Measurements from ENCODE around the gene IQCH. TPM values are rescaled to one million over a fixed set of nuclear protein-coding genes. Genes with fewer than 3 reads are reported as not detected.
"Not testable (repeated sequence)": the region's sequence is repeated elsewhere in the genome, so short reads cannot be mapped to it uniquely, and the experiment has no call there.

The IQCH gene
- total and polyA plus RNA-seq, 8 donors: 1.4 to 3.4 (median 2.8) TPM

DNA sequence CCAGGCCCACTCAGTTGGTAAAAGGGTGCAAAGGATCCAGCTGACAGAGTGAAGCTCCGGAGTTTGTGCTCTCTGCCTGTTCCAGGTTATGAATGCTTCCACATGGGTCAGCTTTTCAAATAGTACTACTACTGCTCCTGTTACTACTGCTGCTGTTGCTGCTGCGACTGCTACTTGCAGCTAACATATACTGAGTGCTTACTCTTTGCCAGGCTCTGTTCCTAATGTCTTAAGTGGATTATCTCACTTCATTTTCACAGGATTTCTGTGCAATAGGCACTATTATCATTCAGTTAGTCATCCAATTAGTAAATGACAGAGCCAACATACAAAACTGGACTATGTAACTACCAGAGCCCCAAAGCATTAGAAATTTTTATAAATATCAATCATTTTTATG lies 106.5 kb downstream of the IQCH start:
- no peaks in the 10 kb centered on the region for H3K36me3 ChIP-seq
- no peak for DNase-seq
- no peak overlapping the region for H3K4me3 ChIP-seq
- H3K4me1 ChIP-seq: no peaks in the 10 kb centered on the region
- TF ChIP-seq, protein P1, sequence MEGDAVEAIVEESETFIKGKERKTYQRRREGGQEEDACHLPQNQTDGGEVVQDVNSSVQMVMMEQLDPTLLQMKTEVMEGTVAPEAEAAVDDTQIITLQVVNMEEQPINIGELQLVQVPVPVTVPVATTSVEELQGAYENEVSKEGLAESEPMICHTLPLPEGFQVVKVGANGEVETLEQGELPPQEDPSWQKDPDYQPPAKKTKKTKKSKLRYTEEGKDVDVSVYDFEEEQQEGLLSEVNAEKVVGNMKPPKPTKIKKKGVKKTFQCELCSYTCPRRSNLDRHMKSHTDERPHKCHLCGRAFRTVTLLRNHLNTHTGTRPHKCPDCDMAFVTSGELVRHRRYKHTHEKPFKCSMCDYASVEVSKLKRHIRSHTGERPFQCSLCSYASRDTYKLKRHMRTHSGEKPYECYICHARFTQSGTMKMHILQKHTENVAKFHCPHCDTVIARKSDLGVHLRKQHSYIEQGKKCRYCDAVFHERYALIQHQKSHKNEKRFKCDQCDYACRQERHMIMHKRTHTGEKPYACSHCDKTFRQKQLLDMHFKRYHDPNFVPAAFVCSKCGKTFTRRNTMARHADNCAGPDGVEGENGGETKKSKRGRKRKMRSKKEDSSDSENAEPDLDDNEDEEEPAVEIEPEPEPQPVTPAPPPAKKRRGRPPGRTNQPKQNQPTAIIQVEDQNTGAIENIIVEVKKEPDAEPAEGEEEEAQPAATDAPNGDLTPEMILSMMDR (IDR thresholded peaks at IDR 0.05): no peak
- no peaks in the 10 kb centered on the region for H3K9me3 ChIP-seq
- no peaks in the 10 kb centered on the region for H3K27me3 ChIP-seq
- intact Hi-C loops (cut with DNase I): no loop called here
- ATAC-seq: no peak
- H3K27ac ChIP-seq: no peak overlapping the region

DNA sequence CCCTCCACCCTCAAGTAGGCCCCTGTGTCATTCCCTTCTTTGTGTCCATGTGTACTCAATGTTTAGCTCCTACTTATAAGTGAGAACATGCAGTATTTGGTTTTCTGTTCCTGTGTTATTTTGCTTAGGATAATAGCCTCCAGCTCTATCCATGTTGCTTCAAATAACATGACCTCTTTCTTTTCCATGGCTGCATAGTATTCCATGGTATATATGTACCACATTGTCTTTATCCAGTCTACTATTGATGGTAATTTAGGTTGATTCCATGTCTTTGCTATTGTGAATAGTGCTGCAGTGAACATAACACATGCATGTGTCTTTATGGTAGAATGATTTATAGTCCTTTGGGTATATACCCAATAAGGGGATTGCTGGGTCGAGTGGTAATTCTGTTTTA lies 109.1 kb downstream of the IQCH start:
- H3K36me3 ChIP-seq; H3K4me3 ChIP-seq; H3K9me3 ChIP-seq; H3K27me3 ChIP-seq; intact Hi-C loops (cut with DNase I); H3K27ac ChIP-seq; H3K4me1 ChIP-seq; ATAC-seq; DNase-seq: not testable (repeated sequence)

DNA sequence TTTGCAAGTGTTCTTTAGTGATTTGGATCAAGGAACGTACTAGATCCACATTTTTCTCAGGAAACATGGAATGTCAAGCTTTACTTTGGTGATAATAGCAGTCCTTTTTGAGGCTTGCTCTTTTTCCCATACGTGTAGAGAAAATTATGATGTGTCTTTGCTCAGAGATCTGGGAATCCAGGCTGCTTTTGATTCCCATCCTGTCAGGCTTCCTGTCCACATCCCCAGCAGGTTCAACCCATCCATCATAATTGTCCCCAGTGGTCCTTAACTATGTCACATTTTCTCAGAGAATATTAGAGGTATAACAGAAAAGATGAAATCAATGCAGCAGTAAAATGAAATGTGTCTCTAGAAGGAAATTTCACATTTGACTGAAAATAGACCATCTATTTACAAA lies 111.4 kb downstream of the IQCH start:
- Histone ChIP-seq H3K27me3 (no peaks in the 10 kb centered on the region), H3K4me1 (no peaks in the 10 kb centered on the region), H3K36me3 (no peaks in the 10 kb centered on the region), H3K4me3 (no peak overlapping the region), H3K27ac (no peak overlapping the region), H3K9me3 (no peaks in the 10 kb centered on the region)
- intact Hi-C loops (cut with DNase I): no loop called here
- ATAC-seq: no peak
- TF ChIP-seq, protein P1 (IDR thresholded peaks at IDR 0.05): no peak
- DNase-seq: no peak

DNA sequence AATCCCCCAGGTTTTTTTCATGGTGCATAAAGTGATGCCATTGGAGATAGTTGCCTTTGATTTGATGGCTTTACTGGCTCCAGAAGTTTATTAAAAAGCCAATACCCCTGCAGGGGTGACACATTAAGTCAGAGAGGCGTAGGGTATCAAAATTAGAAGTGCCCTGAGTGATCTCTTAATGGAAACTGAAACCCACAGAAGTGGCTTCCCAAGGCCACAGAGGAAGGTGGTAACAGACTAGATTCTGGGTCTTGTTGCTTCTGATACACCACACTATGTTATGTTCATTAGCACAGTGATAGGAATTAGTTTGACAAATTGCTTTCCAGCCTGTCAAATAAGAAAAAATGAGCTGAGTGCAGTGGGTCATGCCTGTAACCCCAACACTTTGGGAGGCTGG lies 112.3 kb downstream of the IQCH start:
- no peak overlapping the region for H3K4me3 ChIP-seq
- H3K36me3 ChIP-seq: no peaks in the 10 kb centered on the region
- H3K4me1 ChIP-seq: no peaks in the 10 kb centered on the region
- H3K27ac ChIP-seq: no peak overlapping the region
- DNase-seq (no peak), ATAC-seq (no peak)
- no peaks in the 10 kb centered on the region for H3K27me3 ChIP-seq
- intact Hi-C loops (cut with DNase I): no loop called here
- no peaks in the 10 kb centered on the region for H3K9me3 ChIP-seq
- TF ChIP-seq, protein P1 (IDR thresholded peaks at IDR 0.05): no peak

DNA sequence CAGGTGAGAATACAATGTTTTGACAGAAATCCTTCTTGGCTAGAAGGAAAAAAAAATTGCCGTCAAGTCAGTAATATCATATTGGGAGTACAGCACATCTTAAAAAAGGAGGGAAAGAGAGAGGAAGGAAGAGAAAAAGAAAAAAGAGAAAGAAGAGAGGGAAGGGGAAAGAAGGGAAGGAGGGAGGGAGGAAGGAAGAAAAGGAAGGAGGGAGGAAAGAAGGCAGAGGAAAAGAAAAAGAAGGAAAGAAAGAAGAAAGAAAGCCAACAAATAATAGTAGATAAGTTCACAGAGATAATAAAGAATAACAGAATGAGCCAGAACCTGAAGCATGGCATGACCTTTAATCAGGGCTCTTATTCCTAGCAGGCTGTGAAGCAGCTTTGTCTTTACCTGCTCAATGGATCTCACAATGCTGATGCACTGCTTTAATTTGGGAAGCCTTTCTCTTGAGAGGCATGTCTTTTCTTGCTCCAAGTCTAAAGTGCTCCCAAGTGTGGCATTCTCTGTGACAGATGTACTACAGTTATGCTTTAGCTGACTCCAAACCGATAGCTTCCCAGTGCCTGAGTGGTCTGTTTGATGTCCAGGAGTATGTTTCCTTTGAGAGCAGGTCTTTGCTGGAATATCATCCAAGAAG lies 114.9 kb downstream of the IQCH start:
- Histone ChIP-seq H3K9me3 (no peaks in the 10 kb centered on the region), H3K4me3 (no peak overlapping the region)
- no peak for ATAC-seq

More for the DNA sequence above, 114.9 kb downstream of the IQCH start:
- DNase-seq: no peak
- H3K27ac ChIP-seq: no peak overlapping the region
- H3K4me1 ChIP-seq: no peaks in the 10 kb centered on the region
- TF ChIP-seq, protein P1 (IDR thresholded peaks at IDR 0.05): no peak
- intact Hi-C loops (cut with DNase I): no loop called here
- no peaks in the 10 kb centered on the region for H3K36me3 ChIP-seq
- no peaks in the 10 kb centered on the region for H3K27me3 ChIP-seq

Measured in left lung (tissue), 10 donors.